SK-N-SH (cell line): ENCODE data around the gene TENT4A. TPM values are rescaled to one million over a fixed set of nuclear protein-coding genes. Genes with fewer than 3 reads are reported as not detected.

ENCODE experiments used
- CTCF ChIA-PET: fragments of 300-600, 350-600 bp; formaldehyde crosslinking; extraction: SDS; loops from one replicate; lab custom pipeline; 2021; lab: Yijun Ruan, JAX
- POLR2A ChIA-PET: fragments of 350-600 bp; sonication (Branson Sonifier 250); formaldehyde crosslinking; extraction: SDS; loops from one replicate; lab custom pipeline; 2020; ENCODE audit warnings: antibody characterized with exemption, inconsistent platforms; lab: Yijun Ruan, JAX
- DNase-seq: peaks from one replicate; pipeline ENCODE4 v3.0.0; 2012
- H2AFZ ChIP-seq: fragments of 200-600 bp; sonication (generic); 2 replicates; pipeline ENCODE4 v1.8.1; 2016; ENCODE audit warnings: antibody characterized with exemption, mild to moderate bottlenecking, low read depth
- H3F3A ChIP-seq: fragments of 200-600 bp; sonication (generic); replicated peaks from 2 replicates; pipeline ENCODE3; 2016; ENCODE audit warnings: antibody characterized with exemption, mild to moderate bottlenecking; ENCODE audit not compliant: insufficient read depth
- H3K27ac ChIP-seq, 2 experiments: fragments of 200-500 bp in 1 of 2; fragments of 200-600 bp in 1 of 2; sonication (Bioruptor generic) in 1 of 2; sonication (generic), shearing (Covaris generic) in 1 of 2; 2 replicates each; pipeline versions ENCODE4 v1.5.1 to v1.6.1; 2014 to 2016; ENCODE audit warnings: low read depth in 2 of 2, inconsistent platforms in 1 of 2, low read length in 1 of 2, mild to moderate bottlenecking in 1 of 2, mixed read lengths in 1 of 2
- H3K27me3 ChIP-seq: fragments of 200-600 bp; sonication (generic), shearing (Covaris generic); 2 replicates; pipeline ENCODE4 v1.6.1; 2016; ENCODE audit warnings: mixed run types; ENCODE audit not compliant: insufficient read depth
- H3K36me3 ChIP-seq, 2 experiments: fragments of 200-500 bp in 1 of 2; fragments of 200-600 bp in 1 of 2; sonication (Bioruptor generic) in 1 of 2; sonication (generic) in 1 of 2; replicated peaks in 1 of 2; 2 replicates each; pipeline versions ENCODE3 to v1.5.1; 2014 to 2016; ENCODE audit warnings: low read length in 1 of 2, mild to moderate bottlenecking in 1 of 2; ENCODE audit not compliant: insufficient read depth in 2 of 2, control insufficient read depth in 1 of 2
- H3K4me1 ChIP-seq, 2 experiments: fragments of 200-500 bp in 1 of 2; fragments of 200-600 bp in 1 of 2; sonication (Bioruptor generic) in 1 of 2; sonication (generic), shearing (Covaris generic) in 1 of 2; 2 replicates each; pipeline versions ENCODE4 v1.5.1 to v1.6.1; 2014 to 2016; ENCODE audit warnings: low read depth in 1 of 2, low read length in 1 of 2, mixed run types in 1 of 2; ENCODE audit not compliant: insufficient read depth in 2 of 2, control insufficient read depth in 1 of 2
- H3K4me2 ChIP-seq: fragments of 200-600 bp; sonication (generic), shearing (Covaris generic); 2 replicates; pipeline ENCODE4 v1.6.1; 2017; ENCODE audit warnings: mixed run types
- H3K4me3 ChIP-seq, 2 experiments: fragments of 200-500 bp in 1 of 2; fragments of 200-600 bp in 1 of 2; sonication (Bioruptor generic) in 1 of 2; sonication (generic), shearing (Covaris generic) in 1 of 2; 2 replicates each; pipeline versions ENCODE4 v1.5.1 to v1.8.1; 2014 to 2016; ENCODE audit warnings: low read depth in 2 of 2, inconsistent platforms in 1 of 2, low read length in 1 of 2, mild to moderate bottlenecking in 1 of 2, mixed read lengths in 1 of 2, moderate library complexity in 1 of 2
- H3K79me2 ChIP-seq: fragments of 200-600 bp; sonication (generic); 2 replicates; pipeline ENCODE4 v1.8.1; 2017; ENCODE audit warnings: mild to moderate bottlenecking; ENCODE audit not compliant: insufficient read depth
- H3K9ac ChIP-seq: fragments of 200-600 bp; sonication (generic); 2 replicates; pipeline ENCODE4 v1.6.1; 2017; ENCODE audit warnings: mixed run types
- H3K9me2 ChIP-seq: fragments of 200-600 bp; sonication (generic); 2 replicates; pipeline ENCODE4 v1.6.1; 2017; ENCODE audit warnings: mixed run types
- H3K9me3 ChIP-seq: fragments of 200-600 bp; sonication (generic); 2 replicates; pipeline ENCODE4 v1.6.1; 2017; ENCODE audit warnings: mixed run types, mild to moderate bottlenecking, moderate library complexity
- H4K20me1 ChIP-seq: fragments of 200-600 bp; sonication (generic); 2 replicates; pipeline ENCODE4 v1.6.1; 2017; ENCODE audit warnings: mild to moderate bottlenecking, mixed run types; ENCODE audit not compliant: insufficient read depth
- CHD2 ChIP-seq: fragments of 150-350 bp; IDR thresholded peaks from 2 replicates; pipeline ENCODE4 v1.6.1; 2018; ENCODE audit warnings: low read length; ENCODE audit not compliant: partially characterized antibody
- ELF1 ChIP-seq: IDR thresholded peaks from 2 replicates; pipeline ENCODE4 v1.4.0; 2012
- EP300 ChIP-seq, 2 experiments: IDR thresholded peaks; 2 replicates each; pipeline versions ENCODE4 v1.4.0 to v1.6.1; 2012; ENCODE audit warnings: borderline replicate concordance in 1 of 2, low read depth in 1 of 2, low read length in 1 of 2
- FOXJ3 ChIP-seq: sonication (generic); formaldehyde crosslinking; IDR thresholded peaks from 2 replicates; pipeline ENCODE4 v1.5.1; 2020; ENCODE audit warnings: mild to moderate bottlenecking, missing genetic modification reagents
- FOXM1 ChIP-seq: IDR thresholded peaks from 2 replicates; pipeline ENCODE4 v1.4.0; 2012; ENCODE audit warnings: low read depth, mild to moderate bottlenecking
- GATA2 ChIP-seq: sonication (generic); formaldehyde crosslinking; IDR thresholded peaks from 2 replicates; pipeline ENCODE4 v1.5.0; 2020; ENCODE audit warnings: mild to moderate bottlenecking, missing genetic modification reagents
- JUND ChIP-seq: IDR thresholded peaks from 2 replicates; pipeline ENCODE4 v1.4.0; 2012
- MEF2A ChIP-seq: IDR thresholded peaks from 2 replicates; pipeline ENCODE4 v1.4.0; 2012; ENCODE audit warnings: low read depth, borderline replicate concordance
- NFIC ChIP-seq: IDR thresholded peaks from 2 replicates; pipeline ENCODE4 v1.4.0; 2012; ENCODE audit warnings: borderline replicate concordance
- NRF1 ChIP-seq: IDR thresholded peaks from 2 replicates; pipeline ENCODE4 v1.6.1; 2012; ENCODE audit warnings: low read depth, mild to moderate bottlenecking, low read length
- POLR2AphosphoS5 ChIP-seq: IDR thresholded peaks from 2 replicates; pipeline ENCODE4 v1.6.1; 2012; ENCODE audit warnings: low read depth, low read length
- RCOR1 ChIP-seq: fragments of 150-350 bp; IDR thresholded peaks from 2 replicates; pipeline ENCODE4 v1.6.1; 2017; ENCODE audit warnings: antibody characterized with exemption, low read length
- RFX5 ChIP-seq: IDR thresholded peaks from 2 replicates; pipeline ENCODE4 v1.6.1; 2012; ENCODE audit warnings: mild to moderate bottlenecking, improper control_type of control experiment, low read length
- RXRA ChIP-seq: IDR thresholded peaks from 2 replicates; pipeline ENCODE4 v1.4.0; 2012; ENCODE audit warnings: low read depth, mild to moderate bottlenecking, borderline replicate concordance
- SIN3A ChIP-seq: IDR thresholded peaks from 2 replicates; pipeline ENCODE4 v1.6.1; 2012; ENCODE audit warnings: low read depth, mild to moderate bottlenecking, low read length, moderate library complexity, borderline replicate concordance
- SMC3 ChIP-seq: IDR thresholded peaks from 2 replicates; pipeline ENCODE4 v1.6.1; 2012; ENCODE audit warnings: low read depth, low read length, improper control_type of control experiment
- TAF1 ChIP-seq: IDR thresholded peaks from 2 replicates; pipeline ENCODE4 v1.6.1; 2012; ENCODE audit warnings: low read depth, mild to moderate bottlenecking, low read length, moderate library complexity, borderline replicate concordance
- USF2 ChIP-seq: fragments of 150-350 bp; IDR thresholded peaks from 2 replicates; pipeline ENCODE4 v1.6.1; 2017; ENCODE audit warnings: antibody characterized with exemption, low read length, low read depth, borderline replicate concordance
- WGBS: methylation state at CpG from one replicate; pipeline ENCODE4 v1.1.6; 2017; ENCODE audit warnings: low lambda C conversion rate; 5-methylcytosine and 5-hydroxymethylcytosine counted together
- polyA plus RNA-seq, 3 experiments: library from polyadenylated mRNA; depleted of rRNA; stranded (reverse); fragments of >200 nt; gene quantifications; 2 replicates each; pipeline ENCODE4 v1.2.3, GENCODE V29; 2012
- TF ChIP-seq, protein P1 (sequence below): fragments of 150-350 bp; IDR thresholded peaks from 2 replicates; pipeline ENCODE4 v1.6.1; 2016; ENCODE audit warnings: mild to moderate bottlenecking, low read depth, low read length
- TF ChIP-seq, protein P2 (sequence below): IDR thresholded peaks from 2 replicates; pipeline ENCODE4 v1.4.0; 2012; ENCODE audit warnings: low read depth, borderline replicate concordance

The TENT4A gene
- polyA plus RNA-seq, 1 of the 3 experiments (the other 2 are of a cell fraction) = 6.0 TPM

DNA sequence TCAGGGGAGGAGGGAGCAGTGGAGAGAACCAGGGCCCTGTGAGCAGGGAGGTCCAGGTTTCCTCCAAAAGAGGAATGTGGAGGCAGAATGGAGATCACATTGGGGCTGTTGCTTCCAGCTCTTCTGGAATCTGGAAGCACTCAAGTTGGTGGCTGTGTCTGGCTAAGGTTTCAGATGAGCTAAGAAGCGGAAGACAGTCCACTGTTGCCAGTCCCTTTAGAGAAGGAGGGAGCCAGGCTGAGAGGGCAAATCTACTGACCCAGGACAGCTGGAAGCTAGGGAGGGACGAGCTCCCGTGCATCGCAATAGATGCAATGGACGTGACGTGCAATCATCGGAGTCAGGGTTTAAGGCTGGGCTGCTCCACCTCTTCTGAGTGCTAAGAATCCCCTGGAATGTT lies 71.2 kb downstream of the TENT4A start:
- H3K9me2 ChIP-seq = no peaks in the 10 kb centered on the region
- H3K4me2 ChIP-seq = no peak overlapping the region
- POLR2A ChIA-PET = no interaction called here
- H3K4me3 ChIP-seq = no peak overlapping the region
- no peaks in the 10 kb centered on the region for H3K79me2 ChIP-seq
- DNase-seq = no peak
- no peaks in the 10 kb centered on the region for H3F3A ChIP-seq
- no peaks in the 10 kb centered on the region for H3K27me3 ChIP-seq
- no peak overlapping the region for H3K9ac ChIP-seq
- WGBS = 83% methylated on average over 7 of the region's 7 CpGs
- no peaks in the 10 kb centered on the region for H3K4me1 ChIP-seq
- TF ChIP-seq NFIC = no peak
- TF ChIP-seq RFX5 = no peak
- no peak for TF ChIP-seq ELF1
- no peak for TF ChIP-seq FOXJ3 (CRISPR knock-in tag)
- no peak for TF ChIP-seq RXRA
- TF ChIP-seq FOXM1 = no peak
- no peak for TF ChIP-seq TAF1
- no peak for TF ChIP-seq MEF2A
- TF ChIP-seq, protein P1, sequence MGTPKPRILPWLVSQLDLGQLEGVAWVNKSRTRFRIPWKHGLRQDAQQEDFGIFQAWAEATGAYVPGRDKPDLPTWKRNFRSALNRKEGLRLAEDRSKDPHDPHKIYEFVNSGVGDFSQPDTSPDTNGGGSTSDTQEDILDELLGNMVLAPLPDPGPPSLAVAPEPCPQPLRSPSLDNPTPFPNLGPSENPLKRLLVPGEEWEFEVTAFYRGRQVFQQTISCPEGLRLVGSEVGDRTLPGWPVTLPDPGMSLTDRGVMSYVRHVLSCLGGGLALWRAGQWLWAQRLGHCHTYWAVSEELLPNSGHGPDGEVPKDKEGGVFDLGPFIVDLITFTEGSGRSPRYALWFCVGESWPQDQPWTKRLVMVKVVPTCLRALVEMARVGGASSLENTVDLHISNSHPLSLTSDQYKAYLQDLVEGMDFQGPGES = no peak
- no peak for TF ChIP-seq EP300 (IDR thresholded peaks at IDR 0.05; ENCODE audit: borderline replicate concordance in 1 of 2, low read depth in 1 of 2, low read length in 1 of 2)
- TF ChIP-seq SIN3A = no peak
- no peak for TF ChIP-seq SMC3
- TF ChIP-seq JUND = no peak
- no peak for TF ChIP-seq USF2
- TF ChIP-seq POLR2AphosphoS5 = no peak
- CTCF ChIA-PET = interaction anchor here (1.1 kb wide), 1 partner anchor 15 kb away, joined by 3 read pairs; no protein-coding TSS in a partner anchor
- no peaks in the 10 kb centered on the region for H4K20me1 ChIP-seq
- H3K9me3 ChIP-seq = no peaks in the 10 kb centered on the region
- no peak overlapping the region for H2AFZ ChIP-seq
- no peaks in the 10 kb centered on the region for H3K36me3 ChIP-seq
- no peak overlapping the region for H3K27ac ChIP-seq

GRCh38 chr5:6785161-6785860 lies 72.1 kb downstream of the TENT4A start:
- POLR2A ChIA-PET = no interaction called here
- Histone ChIP-seq H3K4me1 (no peaks in the 10 kb centered on the region), H3K9me2 (no peaks in the 10 kb centered on the region), H3K9ac (no peak overlapping the region), H3K79me2 (no peaks in the 10 kb centered on the region), H3K9me3 (no peaks in the 10 kb centered on the region), H3K4me3 (no peak overlapping the region), H2AFZ (no peak overlapping the region), H3K36me3 (no peaks in the 10 kb centered on the region), H3K4me2 (no peak overlapping the region), H3F3A (no peaks in the 10 kb centered on the region), H3K27me3 (no peaks in the 10 kb centered on the region), H4K20me1 (no peaks in the 10 kb centered on the region), H3K27ac (no peak overlapping the region)
- CTCF ChIA-PET = no interaction called here
- TF ChIP-seq RCOR1 (no peak), FOXM1 (no peak), RFX5 (no peak), NRF1 (no peak), FOXJ3 (CRISPR knock-in tag) (no peak), CHD2 (no peak), GATA2 (no peak)
- TF ChIP-seq, protein P1 = no peak
- TF ChIP-seq, protein P2, sequence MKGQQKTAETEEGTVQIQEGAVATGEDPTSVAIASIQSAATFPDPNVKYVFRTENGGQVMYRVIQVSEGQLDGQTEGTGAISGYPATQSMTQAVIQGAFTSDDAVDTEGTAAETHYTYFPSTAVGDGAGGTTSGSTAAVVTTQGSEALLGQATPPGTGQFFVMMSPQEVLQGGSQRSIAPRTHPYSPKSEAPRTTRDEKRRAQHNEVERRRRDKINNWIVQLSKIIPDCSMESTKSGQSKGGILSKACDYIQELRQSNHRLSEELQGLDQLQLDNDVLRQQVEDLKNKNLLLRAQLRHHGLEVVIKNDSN = no peak
- WGBS = 75% methylated on average over 6 of the region's 6 CpGs
- DNase-seq = no peak
